ENCODE measurements around the gene ZNF678.

Gene ZNF678

GRCh38 chr1:227546598-227547309 lies 16.6 kb upstream of the ZNF678 start:
- TF ChIP-seq CTCF (IDR thresholded peaks at IDR 0.05) = no peak

DNA sequence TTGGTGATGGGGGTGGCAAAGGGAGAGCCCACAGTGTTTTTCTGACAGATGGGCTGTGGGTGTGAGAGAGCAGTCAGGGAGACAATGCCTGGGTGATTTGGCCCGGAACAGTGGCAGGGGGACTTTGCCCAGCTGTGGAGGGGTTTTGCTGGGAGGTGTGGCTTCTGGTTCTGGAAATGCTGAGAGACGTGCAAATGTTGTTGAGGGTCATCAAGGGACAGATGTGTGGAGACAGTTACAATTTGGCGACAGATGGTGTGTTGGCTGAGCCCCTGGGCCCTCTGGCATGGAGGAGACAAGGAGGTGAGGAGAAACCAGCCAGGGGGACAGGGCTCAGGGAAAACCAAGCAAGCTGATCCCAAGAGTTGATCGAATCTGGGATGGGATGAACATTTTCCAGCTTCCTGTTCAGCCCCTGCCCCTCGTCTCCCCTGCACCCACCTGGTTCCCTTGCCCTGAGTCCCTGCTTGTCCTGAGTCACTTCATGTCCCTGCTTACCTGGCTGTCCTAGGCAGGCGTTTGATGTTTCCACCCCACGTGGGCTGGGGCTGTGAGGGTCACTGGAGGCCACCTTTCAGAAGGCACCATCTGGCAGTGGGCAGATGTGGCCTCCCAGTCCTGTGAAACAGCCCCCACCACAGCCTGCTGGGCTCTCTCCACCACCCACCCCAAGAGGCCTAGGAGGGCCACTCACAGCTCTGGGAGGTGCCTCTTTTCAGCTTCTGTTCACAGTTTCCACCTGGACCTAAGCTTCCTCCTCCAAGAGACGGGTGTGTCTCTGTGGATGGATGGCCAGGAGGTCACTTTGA lies 15.8 kb upstream of the ZNF678 start:
- TF ChIP-seq CTCF (IDR thresholded peaks at IDR 0.05) = no peak

GRCh38 chr1:227548119-227548397 lies 15.3 kb upstream of the ZNF678 start:
- no peak for TF ChIP-seq CTCF (IDR thresholded peaks at IDR 0.05)

DNA sequence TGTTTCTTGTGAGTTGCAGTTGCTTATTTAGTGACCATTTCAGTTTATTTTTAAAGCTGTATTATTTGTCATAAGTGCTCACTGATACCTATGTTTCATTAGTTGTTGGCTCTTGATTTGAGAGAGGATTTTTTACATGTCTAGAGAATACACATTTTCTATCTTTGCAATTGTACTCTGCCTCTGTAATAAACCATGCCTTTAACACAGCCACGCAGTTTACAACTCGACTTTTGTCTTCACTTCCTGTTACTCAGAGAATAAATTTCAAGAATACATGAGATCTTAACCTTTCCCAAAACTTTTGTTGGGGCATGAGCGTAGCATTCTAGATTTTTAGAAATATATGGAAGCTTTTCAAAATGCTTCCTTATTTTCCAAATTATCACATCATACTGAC lies 14.9 kb upstream of the ZNF678 start:
- TF ChIP-seq CTCF (IDR thresholded peaks at IDR 0.05) = no peak

GRCh38 chr1:227549892-227550291 lies 13.5 kb upstream of the ZNF678 start:
- TF ChIP-seq CTCF (IDR thresholded peaks at IDR 0.05) = no peak

GRCh38 chr1:227556288-227556687 lies 7.1 kb upstream of the ZNF678 start:
- no peak for TF ChIP-seq CTCF (IDR thresholded peaks at IDR 0.05)

GRCh38 chr1:227557962-227558725 lies 5.2 kb upstream of the ZNF678 start:
- TF ChIP-seq CTCF (IDR thresholded peaks at IDR 0.05) = no peak

Data from LNCAP (cell line).